ENCODE data around the gene HOMER1. TPM values are rescaled to one million over a fixed set of nuclear protein-coding genes. Genes with fewer than 3 reads are reported as not detected.

Gene HOMER1
- polyA plus RNA-seq, 3 donors: 0.03 to 0.62 (median 0.04) TPM

DNA sequence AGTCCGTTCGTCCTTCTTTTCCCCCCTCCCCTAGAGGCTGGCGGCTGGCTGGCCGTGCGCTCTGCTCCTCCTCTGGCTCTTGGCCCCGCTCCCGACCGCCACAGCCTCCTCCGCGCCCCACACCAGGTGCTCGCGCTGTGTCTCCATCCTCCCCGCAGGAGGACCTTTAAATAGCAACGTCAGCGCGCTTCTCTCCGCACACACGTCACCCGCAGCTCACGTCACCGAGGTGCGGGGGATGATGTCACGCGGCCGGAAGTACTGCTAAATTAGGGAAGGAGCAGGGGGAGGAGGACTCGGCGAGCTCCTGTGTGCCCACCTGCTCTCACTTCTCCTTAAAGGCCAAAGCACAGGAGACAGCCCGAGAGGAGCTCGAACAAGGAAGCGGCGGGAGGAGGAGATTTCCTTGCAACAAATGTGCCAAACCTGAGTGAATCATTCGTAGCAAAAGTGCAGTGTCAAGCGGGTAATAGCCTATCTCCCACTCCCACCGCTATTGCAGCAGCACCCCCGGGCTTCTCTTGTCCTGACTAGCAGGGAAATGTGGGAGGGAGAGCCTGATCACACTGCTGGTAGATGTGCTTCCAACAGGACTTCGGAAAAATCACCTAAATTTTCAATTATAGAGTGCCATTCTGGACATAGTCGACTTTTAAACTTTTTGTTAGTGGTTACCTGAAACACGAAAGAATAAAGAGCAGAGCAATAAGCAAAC lies 614 bp upstream of the HOMER1 start:
- peaks cover 20 to 30% of the 10 kb centered on the region in 2 donors for H3K4me1 ChIP-seq (ENCODE audit: control insufficient read depth in 1 of 2, insufficient read depth in 2 of 2, low read length in 2 of 2)
- no peaks in the 10 kb centered on the region for H3K79me2 ChIP-seq (ENCODE audit: insufficient read depth, low read length)
- peak overlapping the region; percentile 51 to 73 (median 56) for H3K4me3 ChIP-seq (replicated peaks in 1 of 3; ENCODE audit: low read depth in 2 of 3, low read length in 3 of 3)
- peak overlapping the region; percentile 85 for H3K4me2 ChIP-seq (replicated peaks; ENCODE audit: extremely low read depth, low read length, poor library complexity, severe bottlenecking)
- H3K9me3 Mint-ChIP-seq: peaks cover 3 to 22% (median 14%) of the 10 kb centered on the region in 7 donors
- no peaks in the 10 kb centered on the region for H3K36me3 ChIP-seq (replicated peaks in 1 of 2; ENCODE audit: control insufficient read depth in 1 of 2, insufficient read depth in 2 of 2, low read length in 2 of 2)
- H3K27me3 Mint-ChIP-seq (ENCODE audit: low read depth in 3 of 3): peaks cover 47 to 64% (median 59%) of the 10 kb centered on the region in 3 donors
- peak; percentile 76 to 93 (median 77) for DNase-seq
- peak overlapping the region; percentile 81 to 93 for H3K4me3 Mint-ChIP-seq
- H3K9me3 ChIP-seq (replicated peaks in 1 of 2; ENCODE audit: control insufficient read depth in 1 of 2, insufficient read depth in 1 of 2, low read length in 2 of 2): peaks cover 0 to 28% of the 10 kb centered on the region in 2 donors
- peak overlapping the region; percentile 58 for H3K9ac ChIP-seq (ENCODE audit: insufficient read depth, low read length, poor library complexity, severe bottlenecking)
- H3K27me3 ChIP-seq (ENCODE audit: control insufficient read depth in 2 of 2, insufficient read depth in 2 of 2, low read length in 2 of 2): peaks cover 45 to 68% of the 10 kb centered on the region in 2 donors
- TF ChIP-seq, protein P1, sequence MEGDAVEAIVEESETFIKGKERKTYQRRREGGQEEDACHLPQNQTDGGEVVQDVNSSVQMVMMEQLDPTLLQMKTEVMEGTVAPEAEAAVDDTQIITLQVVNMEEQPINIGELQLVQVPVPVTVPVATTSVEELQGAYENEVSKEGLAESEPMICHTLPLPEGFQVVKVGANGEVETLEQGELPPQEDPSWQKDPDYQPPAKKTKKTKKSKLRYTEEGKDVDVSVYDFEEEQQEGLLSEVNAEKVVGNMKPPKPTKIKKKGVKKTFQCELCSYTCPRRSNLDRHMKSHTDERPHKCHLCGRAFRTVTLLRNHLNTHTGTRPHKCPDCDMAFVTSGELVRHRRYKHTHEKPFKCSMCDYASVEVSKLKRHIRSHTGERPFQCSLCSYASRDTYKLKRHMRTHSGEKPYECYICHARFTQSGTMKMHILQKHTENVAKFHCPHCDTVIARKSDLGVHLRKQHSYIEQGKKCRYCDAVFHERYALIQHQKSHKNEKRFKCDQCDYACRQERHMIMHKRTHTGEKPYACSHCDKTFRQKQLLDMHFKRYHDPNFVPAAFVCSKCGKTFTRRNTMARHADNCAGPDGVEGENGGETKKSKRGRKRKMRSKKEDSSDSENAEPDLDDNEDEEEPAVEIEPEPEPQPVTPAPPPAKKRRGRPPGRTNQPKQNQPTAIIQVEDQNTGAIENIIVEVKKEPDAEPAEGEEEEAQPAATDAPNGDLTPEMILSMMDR (IDR thresholded peaks at IDR 0.05): no peak
- peak overlapping the region; percentile 54 to 89 (median 80) for H3K27ac Mint-ChIP-seq
- intact Hi-C loops (cut with micrococcal nuclease): no loop called here
- no peak overlapping the region for H3K27ac ChIP-seq (ENCODE audit: low read depth in 1 of 2, low read length in 2 of 2)
- H3K36me3 Mint-ChIP-seq: peaks cover 6 to 12% of the 10 kb centered on the region in 2 donors
- H2AFZ ChIP-seq (ENCODE audit: insufficient read depth, low read depth, low read length, poor library complexity, severe bottlenecking): peak overlapping the region; percentile 86
- 0% methylated on average over 25 of the region's 38 CpGs for WGBS (ENCODE audit: insufficient coverage)
- H4K20me1 ChIP-seq (ENCODE audit: insufficient read depth, low read length): no peaks in the 10 kb centered on the region
- H3K4me1 Mint-ChIP-seq: peaks cover 30% of the 10 kb centered on the region

DNA sequence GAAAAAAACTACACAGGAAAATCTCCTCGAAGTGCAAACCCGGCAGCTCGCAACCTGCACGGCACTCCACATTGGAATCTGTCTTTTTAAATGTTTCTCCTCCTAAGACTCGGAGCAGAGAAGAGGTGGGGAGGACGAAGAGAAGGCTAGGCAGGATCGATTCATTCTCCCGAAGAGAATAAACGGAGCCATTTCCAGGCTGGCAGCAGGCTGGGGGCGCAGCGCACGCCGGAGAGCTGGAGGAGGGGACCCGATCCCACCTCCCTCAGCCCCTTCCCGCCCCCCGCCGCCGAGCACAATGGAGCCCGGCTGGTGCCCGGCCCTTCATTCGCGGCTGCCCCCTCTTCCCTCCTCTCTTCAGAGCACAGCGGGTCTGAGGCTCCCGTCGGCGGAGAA lies 628 bp downstream of the HOMER1 start:
- Mint-ChIP-seq H3K27ac (peak overlapping the region in 1 of 7 donors; percentile 1), H3K9me3 (peaks cover 3 to 22% (median 14%) of the 10 kb centered on the region in 7 donors), H3K4me3 (peak overlapping the region; percentile 79 to 87), H3K36me3 (peaks cover 6 to 12% of the 10 kb centered on the region in 2 donors), H3K4me1 (peaks cover 30% of the 10 kb centered on the region), H3K27me3 (ENCODE audit: low read depth in 3 of 3) (peaks cover 58 to 77% (median 68%) of the 10 kb centered on the region in 3 donors)
- no peaks in the 10 kb centered on the region for H4K20me1 ChIP-seq (ENCODE audit: insufficient read depth, low read length)
- H3K27me3 ChIP-seq (ENCODE audit: control insufficient read depth in 2 of 2, insufficient read depth in 2 of 2, low read length in 2 of 2): peaks cover 58 to 81% of the 10 kb centered on the region in 2 donors
- H3K4me3 ChIP-seq (replicated peaks in 1 of 3; ENCODE audit: low read depth in 2 of 3, low read length in 3 of 3): peak overlapping the region; percentile 1 to 73 (median 56)
- H3K79me2 ChIP-seq (ENCODE audit: insufficient read depth, low read length): no peaks in the 10 kb centered on the region
- intact Hi-C loops (cut with micrococcal nuclease): no loop called here
- H3K4me2 ChIP-seq (replicated peaks; ENCODE audit: extremely low read depth, low read length, poor library complexity, severe bottlenecking): peak overlapping the region; percentile 85
- peak overlapping the region; percentile 58 for H3K9ac ChIP-seq (ENCODE audit: insufficient read depth, low read length, poor library complexity, severe bottlenecking)
- peak in 1 of 3 donors; percentile 29 for DNase-seq
- H3K4me1 ChIP-seq (ENCODE audit: control insufficient read depth in 1 of 2, insufficient read depth in 2 of 2, low read length in 2 of 2): peaks cover 20 to 30% of the 10 kb centered on the region in 2 donors
- peaks cover 0 to 28% of the 10 kb centered on the region in 2 donors for H3K9me3 ChIP-seq (replicated peaks in 1 of 2; ENCODE audit: control insufficient read depth in 1 of 2, insufficient read depth in 1 of 2, low read length in 2 of 2)
- H2AFZ ChIP-seq (ENCODE audit: insufficient read depth, low read depth, low read length, poor library complexity, severe bottlenecking): peak overlapping the region; percentile 86
- H3K36me3 ChIP-seq (replicated peaks in 1 of 2; ENCODE audit: control insufficient read depth in 1 of 2, insufficient read depth in 2 of 2, low read length in 2 of 2): no peaks in the 10 kb centered on the region
- TF ChIP-seq, protein P1 (IDR thresholded peaks at IDR 0.05): no peak
- WGBS (ENCODE audit: insufficient coverage): 0% methylated on average over 8 of the region's 26 CpGs
- no peak overlapping the region for H3K27ac ChIP-seq (ENCODE audit: low read depth in 1 of 2, low read length in 2 of 2)

All from CD14-positive monocyte (primary cell).